ENCODE results near the gene SPTBN4.
"Not testable (repeated sequence)": the region's sequence is repeated elsewhere in the genome, so short reads cannot be mapped to it uniquely, and the experiment has no call there.

SPTBN4 gene

GRCh38 chr19:40534148-40534547 lies 67.3 kb downstream of the SPTBN4 start:
- in situ Hi-C loops (cut with HindIII; ENCODE audit: low sequenced_read_pairs): no loop called here
- TF ChIP-seq, protein P1, sequence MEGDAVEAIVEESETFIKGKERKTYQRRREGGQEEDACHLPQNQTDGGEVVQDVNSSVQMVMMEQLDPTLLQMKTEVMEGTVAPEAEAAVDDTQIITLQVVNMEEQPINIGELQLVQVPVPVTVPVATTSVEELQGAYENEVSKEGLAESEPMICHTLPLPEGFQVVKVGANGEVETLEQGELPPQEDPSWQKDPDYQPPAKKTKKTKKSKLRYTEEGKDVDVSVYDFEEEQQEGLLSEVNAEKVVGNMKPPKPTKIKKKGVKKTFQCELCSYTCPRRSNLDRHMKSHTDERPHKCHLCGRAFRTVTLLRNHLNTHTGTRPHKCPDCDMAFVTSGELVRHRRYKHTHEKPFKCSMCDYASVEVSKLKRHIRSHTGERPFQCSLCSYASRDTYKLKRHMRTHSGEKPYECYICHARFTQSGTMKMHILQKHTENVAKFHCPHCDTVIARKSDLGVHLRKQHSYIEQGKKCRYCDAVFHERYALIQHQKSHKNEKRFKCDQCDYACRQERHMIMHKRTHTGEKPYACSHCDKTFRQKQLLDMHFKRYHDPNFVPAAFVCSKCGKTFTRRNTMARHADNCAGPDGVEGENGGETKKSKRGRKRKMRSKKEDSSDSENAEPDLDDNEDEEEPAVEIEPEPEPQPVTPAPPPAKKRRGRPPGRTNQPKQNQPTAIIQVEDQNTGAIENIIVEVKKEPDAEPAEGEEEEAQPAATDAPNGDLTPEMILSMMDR (IDR thresholded peaks at IDR 0.05; ENCODE audit: low read depth, low read length, missing control alignments): no peak
- DNase-seq (ENCODE audit: low read depth): no peak
- H3K4me3 ChIP-seq (ENCODE audit: low read depth, low read length): no peak overlapping the region

GRCh38 chr19:40539070-40539469 lies 72.3 kb downstream of the SPTBN4 start:
- in situ Hi-C loops (cut with HindIII; ENCODE audit: low sequenced_read_pairs): no loop called here
- TF ChIP-seq, protein P1 (IDR thresholded peaks at IDR 0.05; ENCODE audit: low read depth, low read length, missing control alignments): no peak

GRCh38 chr19:40542202-40542859 lies 75.5 kb downstream of the SPTBN4 start:
- in situ Hi-C loops (cut with HindIII; ENCODE audit: low sequenced_read_pairs): no loop called here
- DNase-seq (ENCODE audit: low read depth): no peak
- no peak overlapping the region for H3K4me3 ChIP-seq (ENCODE audit: low read depth, low read length)
- TF ChIP-seq, protein P1 (IDR thresholded peaks at IDR 0.05; ENCODE audit: low read depth, low read length, missing control alignments): no peak

More at GRCh38 chr19:40539070-40539469, 72.3 kb downstream of the SPTBN4 start:
- DNase-seq (ENCODE audit: low read depth): no peak
- no peak overlapping the region for H3K4me3 ChIP-seq (ENCODE audit: low read depth, low read length)

- no peak overlapping the region for H3K4me3 ChIP-seq (ENCODE audit: low read depth, low read length)
- TF ChIP-seq, protein P1 (IDR thresholded peaks at IDR 0.05; ENCODE audit: low read depth, low read length, missing control alignments): no peak
- DNase-seq (ENCODE audit: low read depth): no peak
- in situ Hi-C loops (cut with HindIII; ENCODE audit: low sequenced_read_pairs): no loop called here
Measured at GRCh38 chr19:40543029-40543597, 76.3 kb downstream of the SPTBN4 start.

- DNase-seq (ENCODE audit: low read depth); H3K4me3 ChIP-seq (ENCODE audit: low read depth, low read length); in situ Hi-C loops (cut with HindIII; ENCODE audit: low sequenced_read_pairs): not testable (repeated sequence)
Measured at GRCh38 chr19:40546153-40546841, 79.5 kb downstream of the SPTBN4 start.

GRCh38 chr19:40547190-40547589 lies 80.4 kb downstream of the SPTBN4 start:
- DNase-seq (ENCODE audit: low read depth); H3K4me3 ChIP-seq (ENCODE audit: low read depth, low read length); in situ Hi-C loops (cut with HindIII; ENCODE audit: low sequenced_read_pairs): not testable (repeated sequence)

GRCh38 chr19:40547836-40548235 lies 81.0 kb downstream of the SPTBN4 start:
- in situ Hi-C loops (cut with HindIII; ENCODE audit: low sequenced_read_pairs): no loop called here
- TF ChIP-seq, protein P1 (IDR thresholded peaks at IDR 0.05; ENCODE audit: low read depth, low read length, missing control alignments): no peak
- DNase-seq (ENCODE audit: low read depth): no peak

More at GRCh38 chr19:40547836-40548235, 81.0 kb downstream of the SPTBN4 start:
- no peak overlapping the region for H3K4me3 ChIP-seq (ENCODE audit: low read depth, low read length)

Data from astrocyte of the cerebellum (primary cell).